IMR-90 (cell line): ENCODE measurements around the gene DMRTA1. TPM values are rescaled to one million over a fixed set of nuclear protein-coding genes. Genes with fewer than 3 reads are reported as not detected.

Experiments
- ATAC-seq: fragments of 200-7000 bp; cut with Tn5 transposase; 2 replicates; pipeline ENCODE4 v1.9.1; 2020; ENCODE audit warnings: low read depth, mild to moderate bottlenecking, moderate library complexity
- BruUV-seq: library from RNA; stranded (reverse); fragments of 400-500 nt; replicated peaks from 2 replicates; lab custom pipeline; 2021; lab: Mats Ljungman, UMichigan
- CTCF ChIA-PET: fragments of 300-600 bp; formaldehyde crosslinking; extraction: SDS; loops from one replicate; lab custom pipeline; 2021; ENCODE audit warnings: antibody characterized with exemption; lab: Yijun Ruan, JAX
- POLR2A ChIA-PET: fragments of 300-600 bp; sonication (Branson Sonifier 250); formaldehyde crosslinking; loops from one replicate; lab custom pipeline; 2022; ENCODE audit warnings: antibody characterized with exemption; ENCODE audit not compliant: unreplicated experiment; lab: Charles Lee
- DNase-seq: peaks from one replicate; pipeline ENCODE4 v3.0.0; 2013
- H2AFZ ChIP-seq: replicated peaks from 2 replicates; pipeline ENCODE3; 2013; ENCODE audit warnings: low read length, mild to moderate bottlenecking; ENCODE audit not compliant: poor library complexity
- H2AK5ac ChIP-seq: 2 replicates; pipeline ENCODE4 v1.6.1; 2013; ENCODE audit warnings: low read depth, low read length, inconsistent platforms
- H2AK9ac ChIP-seq: replicated peaks from 2 replicates; pipeline ENCODE3; 2013; ENCODE audit warnings: mild to moderate bottlenecking, low read depth, low read length, moderate library complexity; ENCODE audit not compliant: poor library complexity
- H2BK120ac ChIP-seq: 2 replicates; pipeline ENCODE4 v1.6.1; 2013; ENCODE audit warnings: low read depth, low read length, inconsistent platforms
- H2BK15ac ChIP-seq: 3 replicates; pipeline ENCODE4 v1.6.1; 2013; ENCODE audit warnings: low read depth, low read length, inconsistent platforms
- H2BK20ac ChIP-seq: 2 replicates; pipeline ENCODE4 v1.6.1; 2013; ENCODE audit warnings: low read depth, mild to moderate bottlenecking, inconsistent platforms, low read length, moderate library complexity
- H2BK5ac ChIP-seq: 2 replicates; pipeline ENCODE4 v1.6.1; 2013; ENCODE audit warnings: mild to moderate bottlenecking, low read depth, low read length, inconsistent platforms; ENCODE audit not compliant: poor library complexity, severe bottlenecking
- H3K14ac ChIP-seq: replicated peaks from 2 replicates; pipeline ENCODE4 v1.6.1; 2013; ENCODE audit warnings: low read depth, low read length, inconsistent platforms
- H3K18ac ChIP-seq: 2 replicates; pipeline ENCODE4 v1.6.1; 2013; ENCODE audit warnings: low read depth, low read length, control low read depth
- H3K23ac ChIP-seq: 2 replicates; pipeline ENCODE4 v1.6.1; 2013; ENCODE audit warnings: low read depth, low read length, inconsistent platforms
- H3K27ac ChIP-seq: 2 replicates; pipeline ENCODE4 v1.5.1; 2013; ENCODE audit warnings: mild to moderate bottlenecking, control low read depth, low read length; ENCODE audit not compliant: insufficient read depth
- H3K27me3 ChIP-seq: 2 replicates; pipeline ENCODE4 v1.6.1; 2013; ENCODE audit warnings: low read length; ENCODE audit not compliant: control insufficient read depth, insufficient read depth
- H3K36me3 ChIP-seq: 2 replicates; pipeline ENCODE4 v1.6.1; 2013; ENCODE audit warnings: low read length, mixed read lengths; ENCODE audit not compliant: control insufficient read depth, insufficient read depth
- H3K4ac ChIP-seq: 2 replicates; pipeline ENCODE4 v1.6.1; 2013; ENCODE audit warnings: low read depth, low read length, inconsistent platforms
- H3K4me1 ChIP-seq: 2 replicates; pipeline ENCODE4 v1.6.1; 2013; ENCODE audit warnings: low read length, mixed read lengths; ENCODE audit not compliant: control insufficient read depth, insufficient read depth
- H3K4me2 ChIP-seq: 2 replicates; pipeline ENCODE4 v1.6.1; 2013; ENCODE audit warnings: low read depth, mild to moderate bottlenecking, control low read depth, low read length, moderate library complexity
- H3K4me3 ChIP-seq: 2 replicates; pipeline ENCODE4 v1.5.1; 2013; ENCODE audit warnings: low read depth, mild to moderate bottlenecking, control low read depth, low read length, moderate library complexity; ENCODE audit not compliant: insufficient read depth
- H3K56ac ChIP-seq: 2 replicates; pipeline ENCODE4 v1.6.1; 2013; ENCODE audit warnings: low read length, inconsistent platforms; ENCODE audit not compliant: insufficient read depth; ENCODE audit errors: extremely low read depth
- H3K79me1 ChIP-seq, 2 experiments: 2 replicates each; pipeline ENCODE4 v1.6.1; 2013; ENCODE audit warnings: low read length in 2 of 2, inconsistent platforms in 1 of 2, low read depth in 1 of 2
- H3K9ac ChIP-seq: 2 replicates; pipeline ENCODE4 v1.6.1; 2013; ENCODE audit warnings: low read depth, low read length, control low read depth
- H3K9me1 ChIP-seq: 2 replicates; pipeline ENCODE4 v1.6.1; 2013; ENCODE audit warnings: low read length, inconsistent platforms; ENCODE audit not compliant: insufficient read depth
- H3K9me3 ChIP-seq: 2 replicates; pipeline ENCODE4 v1.6.1; 2013; ENCODE audit warnings: low read length; ENCODE audit not compliant: control insufficient read depth, insufficient read depth
- H4K20me1 ChIP-seq: 2 replicates; pipeline ENCODE4 v1.6.1; 2013; ENCODE audit warnings: low read length, inconsistent platforms; ENCODE audit not compliant: insufficient read depth
- H4K5ac ChIP-seq: 2 replicates; pipeline ENCODE4 v1.6.1; 2013; ENCODE audit warnings: mild to moderate bottlenecking, low read depth, low read length, control low read depth
- H4K8ac ChIP-seq, 2 experiments: 2 replicates each; pipeline ENCODE4 v1.6.1; 2013; ENCODE audit warnings: low read depth in 2 of 2, low read length in 2 of 2, control low read depth in 1 of 2, inconsistent platforms in 1 of 2
- H4K91ac ChIP-seq: 2 replicates; pipeline ENCODE4 v1.6.1; 2013; ENCODE audit warnings: low read depth, low read length, inconsistent platforms; ENCODE audit not compliant: insufficient read depth
- CEBPB ChIP-seq: IDR thresholded peaks from 2 replicates; pipeline ENCODE4 v1.6.1; 2012; ENCODE audit warnings: low read depth, low read length, improper control_type of control experiment
- CHD1 ChIP-seq: IDR thresholded peaks from 2 replicates; pipeline ENCODE4 v1.6.1; 2012; ENCODE audit warnings: low read depth, low read length, improper control_type of control experiment
- MAZ ChIP-seq: IDR thresholded peaks from 2 replicates; pipeline ENCODE4 v1.6.1; 2012; ENCODE audit warnings: low read depth, mild to moderate bottlenecking, low read length, improper control_type of control experiment, moderate library complexity, borderline replicate concordance
- NFE2L2 ChIP-seq: fragments of 150-350 bp; IDR thresholded peaks from 2 replicates; pipeline ENCODE4 v1.6.1; 2016; ENCODE audit warnings: low read depth, mild to moderate bottlenecking, low read length
- POLR2A ChIP-seq: IDR thresholded peaks from 2 replicates; pipeline ENCODE4 v1.6.1; 2012; ENCODE audit warnings: mild to moderate bottlenecking, low read depth, low read length
- RAD21 ChIP-seq: IDR thresholded peaks from 2 replicates; pipeline ENCODE4 v1.6.1; 2012; ENCODE audit warnings: low read length, improper control_type of control experiment
- RCOR1 ChIP-seq: IDR thresholded peaks from 2 replicates; pipeline ENCODE4 v1.6.1; 2012; ENCODE audit warnings: mild to moderate bottlenecking, low read length, improper control_type of control experiment; ENCODE audit not compliant: insufficient replicate concordance
- RFX5 ChIP-seq: IDR thresholded peaks from 2 replicates; pipeline ENCODE4 v1.8.0; 2012; ENCODE audit warnings: low read depth, mild to moderate bottlenecking, low read length, moderate library complexity
- SMC3 ChIP-seq: fragments of 150-350 bp; IDR thresholded peaks from 2 replicates; pipeline ENCODE4 v1.6.1; 2016; ENCODE audit warnings: low read depth, mild to moderate bottlenecking, antibody characterized with exemption, low read length, moderate library complexity
- USF2 ChIP-seq: fragments of 150-350 bp; IDR thresholded peaks from 2 replicates; pipeline ENCODE4 v1.6.1; 2017; ENCODE audit warnings: mild to moderate bottlenecking, antibody characterized with exemption, low read length, low read depth
- WGBS, 2 experiments: methylation state at CpG; one replicate each; pipeline versions ENCODE4 v1.1.5 to v1.1.7; 2013; ENCODE audit warnings: missing lambda C conversion rate in 2 of 2; ENCODE audit not compliant: insufficient read length in 1 of 2; ENCODE audit errors: extremely low coverage in 2 of 2; 5-methylcytosine and 5-hydroxymethylcytosine counted together
- dilution Hi-C: fragments of 300-500 bp; cut with HindIII; formaldehyde crosslinking; loops from one replicate; pipeline ENCODE4 v1.14.3; 2018; ENCODE audit warnings: low sequenced_read_pairs; ENCODE audit not compliant: unreplicated experiment
- in situ Hi-C: fragments of 300-500 bp; cut with MboI; formaldehyde crosslinking; loops from 3 replicates; pipeline ENCODE4 v1.14.3; 2019; ENCODE audit warnings: low sequenced_read_pairs, inconsistent platforms, mixed read lengths
- intact Hi-C: fragments of 100-400 bp; cut with micrococcal nuclease; formaldehyde crosslinking; loops from 2 replicates; pipeline ENCODE4 v1.10.0; 2022
- polyA plus RNA-seq, 3 experiments: library from polyadenylated mRNA; depleted of rRNA; stranded (reverse); fragments of >200 nt; gene quantifications; 2 replicates each; pipeline ENCODE4 v1.2.3, GENCODE V29; 2012; ENCODE audit warnings: low replicate concordance in 1 of 3
- total RNA-seq: library from RNA; depleted of rRNA; stranded (reverse); fragments of >200 nt; gene quantifications from 2 replicates; pipeline ENCODE4 v1.2.3, GENCODE V29; 2012
- TF ChIP-seq, protein P1 (sequence below): fragments of 150-350 bp; IDR thresholded peaks from 2 replicates; pipeline ENCODE4 v1.6.1; 2016; ENCODE audit warnings: low read depth, mild to moderate bottlenecking, low read length, moderate library complexity, borderline replicate concordance
- TF ChIP-seq, protein P2 (sequence below): conservative IDR thresholded peaks from 2 replicates; pipeline ENCODE4 v1.5.1; 2012; ENCODE audit warnings: mild to moderate bottlenecking, low read depth, low read length, improper control_type of control experiment

DMRTA1 gene
- total and polyA plus RNA-seq, 2 of the 4 experiments (the other 2 are of a cell fraction): under 0.01 to 0.02 TPM

- no peak for ATAC-seq
- no peak overlapping the region for H2BK20ac ChIP-seq
- H2AFZ ChIP-seq: no peak overlapping the region
- dilution Hi-C loops: no loop called here
- H3K4ac ChIP-seq: no peak overlapping the region
- H3K9me3 ChIP-seq: no peaks in the 10 kb centered on the region
- no peak overlapping the region for H3K56ac ChIP-seq
- BruUV-seq: no TSS peak
- H2BK120ac ChIP-seq: no peak overlapping the region
- H3K4me3 ChIP-seq: no peak overlapping the region
- TF ChIP-seq CHD1 (no peak), RCOR1 (no peak), NFE2L2 (no peak), RFX5 (no peak), USF2 (no peak), SMC3 (no peak), MAZ (no peak), CEBPB (no peak), POLR2A (no peak), RAD21 (no peak)
- TF ChIP-seq, protein P1, sequence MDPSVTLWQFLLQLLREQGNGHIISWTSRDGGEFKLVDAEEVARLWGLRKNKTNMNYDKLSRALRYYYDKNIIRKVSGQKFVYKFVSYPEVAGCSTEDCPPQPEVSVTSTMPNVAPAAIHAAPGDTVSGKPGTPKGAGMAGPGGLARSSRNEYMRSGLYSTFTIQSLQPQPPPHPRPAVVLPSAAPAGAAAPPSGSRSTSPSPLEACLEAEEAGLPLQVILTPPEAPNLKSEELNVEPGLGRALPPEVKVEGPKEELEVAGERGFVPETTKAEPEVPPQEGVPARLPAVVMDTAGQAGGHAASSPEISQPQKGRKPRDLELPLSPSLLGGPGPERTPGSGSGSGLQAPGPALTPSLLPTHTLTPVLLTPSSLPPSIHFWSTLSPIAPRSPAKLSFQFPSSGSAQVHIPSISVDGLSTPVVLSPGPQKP: no peak
- TF ChIP-seq, protein P2, sequence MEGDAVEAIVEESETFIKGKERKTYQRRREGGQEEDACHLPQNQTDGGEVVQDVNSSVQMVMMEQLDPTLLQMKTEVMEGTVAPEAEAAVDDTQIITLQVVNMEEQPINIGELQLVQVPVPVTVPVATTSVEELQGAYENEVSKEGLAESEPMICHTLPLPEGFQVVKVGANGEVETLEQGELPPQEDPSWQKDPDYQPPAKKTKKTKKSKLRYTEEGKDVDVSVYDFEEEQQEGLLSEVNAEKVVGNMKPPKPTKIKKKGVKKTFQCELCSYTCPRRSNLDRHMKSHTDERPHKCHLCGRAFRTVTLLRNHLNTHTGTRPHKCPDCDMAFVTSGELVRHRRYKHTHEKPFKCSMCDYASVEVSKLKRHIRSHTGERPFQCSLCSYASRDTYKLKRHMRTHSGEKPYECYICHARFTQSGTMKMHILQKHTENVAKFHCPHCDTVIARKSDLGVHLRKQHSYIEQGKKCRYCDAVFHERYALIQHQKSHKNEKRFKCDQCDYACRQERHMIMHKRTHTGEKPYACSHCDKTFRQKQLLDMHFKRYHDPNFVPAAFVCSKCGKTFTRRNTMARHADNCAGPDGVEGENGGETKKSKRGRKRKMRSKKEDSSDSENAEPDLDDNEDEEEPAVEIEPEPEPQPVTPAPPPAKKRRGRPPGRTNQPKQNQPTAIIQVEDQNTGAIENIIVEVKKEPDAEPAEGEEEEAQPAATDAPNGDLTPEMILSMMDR: no peak
- H3K4me2 ChIP-seq: no peak overlapping the region
- H3K23ac ChIP-seq: no peak overlapping the region
- no peaks in the 10 kb centered on the region for H3K9me1 ChIP-seq
- H2AK5ac ChIP-seq: no peak overlapping the region
- DNase-seq: no peak
- H2AK9ac ChIP-seq: no peak overlapping the region
- no peak overlapping the region for H3K14ac ChIP-seq
- ChIA-PET POLR2A (no interaction called here), CTCF (no interaction called here)
- no peaks in the 10 kb centered on the region for H3K27me3 ChIP-seq
- H3K9ac ChIP-seq: no peak overlapping the region
- in situ Hi-C loops: no loop called here
- no peak overlapping the region for H4K5ac ChIP-seq
- no peak overlapping the region for H4K8ac ChIP-seq
- intact Hi-C loops: no loop called here
- no CpG with 5 or more reads among the region's 2 CpGs for WGBS, 2 experiments
- H3K36me3 ChIP-seq: no peaks in the 10 kb centered on the region
- no peaks in the 10 kb centered on the region for H3K79me1 ChIP-seq
- no peak overlapping the region for H3K18ac ChIP-seq
- H4K91ac ChIP-seq: no peak overlapping the region
- no peaks in the 10 kb centered on the region for H3K4me1 ChIP-seq
- H4K20me1 ChIP-seq: no peaks in the 10 kb centered on the region
- no peak overlapping the region for H2BK15ac ChIP-seq
- no peak overlapping the region for H3K27ac ChIP-seq
- no peak overlapping the region for H2BK5ac ChIP-seq
These were observed 34.9 kb downstream of the DMRTA1 start for GRCh38 chr9:22481566-22481965.
